CD1c-positive myeloid dendritic cell (primary cell): ENCODE data around the gene MGMT.

ENCODE experiments used
- DNase-seq: peaks from one replicate; pipeline ENCODE4 v3.0.0-alpha.2; 2016; ENCODE audit errors: extremely low spot score

MGMT gene

GRCh38 chr10:129760416-129760815, 293.4 kb downstream of the MGMT start:
- no peak for DNase-seq

GRCh38 chr10:129761197-129761972, 294.3 kb downstream of the MGMT start:
- DNase-seq = no peak

DNA sequence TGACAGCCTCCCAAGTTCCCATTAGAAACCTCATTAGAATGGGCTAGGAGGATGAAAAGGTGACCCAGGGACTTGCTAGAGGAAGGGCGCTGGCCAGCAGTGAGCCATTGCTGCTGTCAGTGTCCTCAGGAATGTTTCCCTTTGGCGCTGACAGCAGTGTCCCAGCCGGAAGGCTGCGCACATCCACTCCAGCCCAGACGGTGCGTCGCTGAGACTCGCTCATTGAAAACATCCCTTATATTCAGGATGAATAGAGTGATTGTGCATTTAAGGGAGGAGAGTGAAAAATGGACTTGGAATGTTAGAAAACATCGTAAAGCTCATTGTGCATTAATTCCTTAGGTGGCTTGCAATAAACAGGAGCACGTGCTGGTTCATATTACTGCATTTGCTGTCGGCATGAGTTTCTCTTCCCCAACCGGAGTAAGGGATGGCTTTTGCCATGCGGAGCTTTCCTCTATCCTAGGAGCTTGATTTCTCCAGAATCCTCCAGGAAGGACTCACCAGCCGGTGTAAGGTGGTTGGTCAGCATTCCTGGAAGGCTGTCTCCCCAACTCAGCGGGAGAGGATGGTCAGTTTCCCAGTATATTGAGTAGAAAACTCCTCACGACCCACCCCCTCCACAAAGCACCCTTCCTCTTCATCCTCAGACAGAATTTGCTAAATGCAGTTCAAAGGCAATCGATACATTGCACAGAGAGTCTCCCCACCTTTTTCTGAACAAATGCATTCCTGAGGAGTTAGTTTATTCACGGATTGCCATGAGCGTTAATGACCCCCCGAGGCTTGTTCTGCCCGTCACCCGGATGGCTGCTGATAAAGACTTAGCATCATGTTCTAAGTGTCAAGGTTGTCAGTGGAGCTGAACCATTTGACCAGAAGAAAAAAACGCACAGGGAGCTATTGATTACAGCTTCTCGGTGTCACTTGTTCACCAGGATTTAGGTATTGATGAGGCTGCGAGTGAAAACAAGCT, 295.2 kb downstream of the MGMT start:
- no peak for DNase-seq

DNA sequence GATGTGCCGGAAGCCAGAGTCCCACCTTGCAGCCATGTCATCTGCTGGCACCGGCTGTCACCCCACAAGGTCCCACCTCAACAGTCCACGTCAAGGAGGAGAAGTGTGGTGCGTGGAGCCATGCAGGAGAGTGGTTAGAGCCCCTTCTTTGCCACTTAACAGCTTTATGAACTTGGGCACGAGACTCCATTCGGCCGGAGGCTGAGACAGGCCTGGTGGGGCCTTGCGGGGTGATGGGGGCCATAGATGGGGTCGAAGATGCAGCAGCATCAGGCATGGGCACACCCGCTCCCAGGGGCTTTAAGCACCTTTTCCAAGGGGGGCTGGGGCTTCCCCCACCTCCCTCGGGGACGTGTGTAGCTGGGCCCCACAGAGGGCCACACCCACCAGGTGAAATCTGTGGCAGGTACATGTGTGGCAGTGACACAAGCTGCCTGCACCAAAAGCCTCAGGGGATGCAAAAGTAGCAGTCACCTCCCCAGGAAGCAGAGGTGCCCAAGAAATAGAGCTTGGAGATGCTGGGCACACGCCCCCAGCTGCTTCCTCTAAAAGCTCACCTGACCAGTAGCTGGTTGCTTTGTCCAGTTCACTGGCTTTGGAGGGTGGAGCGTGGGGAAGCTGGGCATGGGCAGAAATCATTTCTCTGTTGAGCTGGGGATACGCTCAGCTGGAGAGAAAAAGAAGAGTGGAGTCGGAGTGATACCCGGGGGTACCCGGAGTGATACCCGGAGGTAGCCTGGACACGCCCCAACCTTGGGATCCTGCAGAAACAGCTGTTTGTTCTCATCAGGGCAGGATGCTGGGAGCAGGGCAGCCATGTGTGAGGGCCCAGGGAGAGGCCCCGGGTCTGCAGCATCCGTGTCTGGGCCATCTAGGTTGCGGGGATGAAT, 297.2 kb downstream of the MGMT start:
- no peak for DNase-seq

DNA sequence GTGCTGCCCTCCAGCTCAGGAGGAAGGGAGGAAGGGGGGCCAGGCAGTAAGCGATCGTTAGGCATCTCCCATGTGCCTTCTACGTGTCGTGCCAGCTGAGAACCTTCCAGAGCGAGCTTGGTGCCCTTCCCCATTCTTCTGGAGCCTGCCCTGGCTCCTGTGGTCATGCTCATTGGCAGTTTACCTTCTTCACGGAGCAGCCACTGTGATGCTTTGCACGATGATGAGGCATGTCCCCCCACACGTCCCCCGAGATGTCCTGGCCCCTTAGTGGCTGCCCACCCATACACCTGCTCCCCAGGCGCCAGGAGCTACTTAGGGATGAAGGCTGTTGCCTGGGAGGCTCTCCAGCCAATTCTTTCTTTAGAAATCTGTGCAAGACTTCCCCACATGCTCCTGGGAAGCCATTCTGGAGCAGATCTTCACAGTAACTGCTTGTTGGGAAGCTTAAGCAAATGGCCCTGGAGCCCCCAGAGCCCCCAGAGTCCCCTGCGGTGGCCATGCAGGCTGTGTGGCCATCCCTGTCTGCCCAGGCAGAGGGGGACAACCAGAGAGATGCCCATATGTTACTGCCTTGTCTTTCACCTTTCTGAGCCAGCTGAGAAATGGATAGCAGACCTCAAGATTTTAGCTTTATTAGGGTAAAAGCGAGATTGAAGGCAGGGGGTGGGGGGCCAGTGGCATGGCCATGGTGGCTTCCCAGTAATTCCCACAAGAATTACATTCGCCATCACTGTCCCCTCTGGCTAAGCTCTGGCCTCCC, 298.0 kb downstream of the MGMT start:
- DNase-seq = no peak

DNA sequence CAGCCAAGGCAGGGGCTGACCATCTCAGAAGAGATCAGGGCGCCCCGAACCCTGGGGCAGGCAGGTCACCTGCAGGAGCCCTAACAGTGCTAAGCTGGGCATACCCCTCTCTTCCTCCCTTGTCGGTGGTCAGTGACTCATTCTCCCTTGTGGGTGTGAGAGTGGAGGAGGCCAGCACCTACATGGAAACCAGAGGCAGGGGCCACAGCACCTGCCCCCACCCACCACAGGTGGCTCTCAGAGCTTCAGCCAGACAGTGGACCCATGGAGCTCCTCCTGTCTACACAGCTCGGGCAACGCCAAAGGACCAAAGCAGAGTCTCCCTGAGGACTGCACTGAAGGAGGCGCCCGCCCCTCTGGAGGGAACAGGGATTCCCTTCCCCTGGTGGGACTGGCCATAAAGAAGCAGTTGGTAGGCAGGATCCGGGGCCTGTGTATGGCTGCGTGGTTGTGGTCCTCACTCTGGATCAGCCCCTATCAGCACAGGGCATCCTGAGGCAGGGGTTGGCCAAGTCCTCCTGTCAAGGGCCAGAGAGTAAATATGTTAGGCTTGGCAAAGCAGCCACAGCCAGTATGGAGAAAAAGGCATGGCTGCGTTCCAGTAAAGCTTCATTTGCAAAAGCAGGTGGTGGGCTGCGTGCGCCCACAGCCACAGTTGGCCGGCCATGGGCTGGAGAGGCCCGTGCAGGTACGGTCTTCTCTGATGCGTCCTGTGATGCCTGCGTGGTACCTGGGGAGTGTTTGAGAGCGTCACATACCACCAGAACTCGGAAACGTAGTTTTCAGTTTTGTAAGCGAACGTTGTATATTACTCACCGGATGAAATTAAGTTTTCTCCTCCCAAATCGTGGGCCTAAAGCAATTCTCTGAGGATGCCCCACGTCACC, 298.9 kb downstream of the MGMT start:
- no peak for DNase-seq

DNA sequence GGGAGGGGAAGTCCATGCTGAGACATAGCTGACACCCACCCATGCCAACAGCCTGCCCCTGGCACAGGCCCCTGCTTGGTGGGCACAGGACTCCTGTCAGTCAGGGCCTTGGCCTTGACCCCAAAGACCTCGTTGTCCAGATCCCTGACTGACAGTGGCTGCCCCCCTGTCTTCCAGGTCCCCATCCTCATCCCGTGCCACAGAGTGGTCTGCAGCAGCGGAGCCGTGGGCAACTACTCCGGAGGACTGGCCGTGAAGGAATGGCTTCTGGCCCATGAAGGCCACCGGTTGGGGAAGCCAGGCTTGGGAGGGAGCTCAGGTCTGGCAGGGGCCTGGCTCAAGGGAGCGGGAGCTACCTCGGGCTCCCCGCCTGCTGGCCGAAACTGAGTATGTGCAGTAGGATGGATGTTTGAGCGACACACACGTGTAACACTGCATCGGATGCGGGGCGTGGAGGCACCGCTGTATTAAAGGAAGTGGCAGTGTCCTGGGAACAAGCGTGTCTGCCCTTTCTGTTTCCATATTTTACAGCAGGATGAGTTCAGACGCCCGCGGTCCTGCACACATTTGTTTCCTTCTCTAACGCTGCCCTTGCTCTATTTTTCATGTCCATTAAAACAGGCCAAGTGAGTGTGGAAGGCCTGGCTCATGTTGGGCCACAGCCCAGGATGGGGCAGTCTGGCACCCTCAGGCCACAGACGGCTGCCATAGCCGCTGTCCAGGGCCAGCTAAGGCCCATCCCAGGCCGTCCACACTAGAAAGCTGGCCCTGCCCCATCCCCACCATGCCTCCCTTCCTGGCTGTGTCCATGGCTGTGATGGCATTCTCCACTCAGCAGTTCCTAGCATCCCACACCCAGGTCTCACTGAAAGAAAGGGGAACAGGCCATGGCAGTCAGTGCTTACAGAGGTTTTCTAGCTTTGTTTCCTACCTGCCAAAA, 299.8 kb downstream of the MGMT start:
- DNase-seq = no peak

DNA sequence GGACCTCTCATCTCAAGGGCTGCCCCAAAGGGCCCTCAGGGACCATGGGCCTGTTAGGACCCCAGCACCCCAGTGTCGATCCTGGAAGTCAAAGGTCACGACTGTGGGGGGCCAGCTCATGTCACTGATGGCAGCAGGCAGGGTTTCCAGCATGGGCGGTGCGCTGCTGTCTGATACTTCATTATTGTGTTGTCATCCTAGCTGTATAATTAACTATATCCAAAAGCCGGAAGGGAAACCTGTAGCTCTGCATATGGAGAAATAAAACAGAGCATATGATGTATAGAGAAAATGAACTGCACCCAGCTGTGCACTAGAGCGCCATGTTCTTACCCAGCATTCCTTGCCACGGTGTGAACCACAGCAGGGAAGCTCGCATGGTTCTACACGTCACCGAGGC, 300.7 kb downstream of the MGMT start:
- DNase-seq = no peak

DNA sequence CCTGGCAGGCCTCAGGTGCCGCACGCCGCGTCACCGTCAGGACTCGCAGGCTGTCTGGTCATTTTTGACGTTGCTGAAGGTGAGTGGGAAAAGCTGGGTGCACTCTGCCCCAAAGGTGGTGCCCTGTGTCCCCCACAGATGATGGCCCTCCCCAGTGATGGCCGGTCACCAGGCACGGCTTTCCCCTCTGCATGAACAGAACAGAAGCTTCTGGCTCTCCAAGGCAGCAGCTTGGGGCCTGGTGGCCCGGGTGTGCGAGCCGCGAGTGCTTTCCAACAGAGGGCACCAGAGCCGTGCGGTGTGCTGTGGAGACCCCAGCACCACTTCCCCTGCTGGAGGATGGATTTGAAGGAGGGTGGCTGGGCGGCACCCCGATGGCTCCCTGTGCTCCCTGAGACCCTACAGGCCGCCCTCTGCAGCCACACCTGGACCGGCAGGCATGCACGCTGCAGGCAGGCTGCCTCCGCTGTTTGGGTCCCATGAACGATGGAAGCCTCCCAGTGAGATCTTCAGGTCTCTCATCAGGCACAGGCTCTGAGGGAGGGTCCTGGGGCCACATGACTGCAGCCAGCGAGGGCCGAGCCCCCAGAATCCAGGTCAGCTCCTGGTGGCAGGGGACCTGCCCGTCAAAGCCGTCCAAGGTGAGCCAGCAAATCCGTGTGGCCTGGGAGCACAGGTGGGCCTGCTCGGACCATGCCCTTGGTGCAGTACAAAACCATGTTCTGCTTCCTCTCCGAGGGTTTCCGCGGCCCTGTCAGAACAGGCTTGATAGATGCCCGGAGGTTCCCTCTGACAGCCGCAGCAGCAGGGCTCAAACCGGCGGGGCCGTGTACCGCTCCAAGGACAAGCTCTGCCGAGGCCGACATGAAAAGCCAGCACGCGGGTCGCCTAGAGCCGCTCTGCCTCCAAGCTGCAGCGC, 301.7 kb downstream of the MGMT start:
- DNase-seq = no peak

- no peak for DNase-seq
These were observed 302.5 kb downstream of the MGMT start for GRCh38 chr10:129769381-129770116.

DNA sequence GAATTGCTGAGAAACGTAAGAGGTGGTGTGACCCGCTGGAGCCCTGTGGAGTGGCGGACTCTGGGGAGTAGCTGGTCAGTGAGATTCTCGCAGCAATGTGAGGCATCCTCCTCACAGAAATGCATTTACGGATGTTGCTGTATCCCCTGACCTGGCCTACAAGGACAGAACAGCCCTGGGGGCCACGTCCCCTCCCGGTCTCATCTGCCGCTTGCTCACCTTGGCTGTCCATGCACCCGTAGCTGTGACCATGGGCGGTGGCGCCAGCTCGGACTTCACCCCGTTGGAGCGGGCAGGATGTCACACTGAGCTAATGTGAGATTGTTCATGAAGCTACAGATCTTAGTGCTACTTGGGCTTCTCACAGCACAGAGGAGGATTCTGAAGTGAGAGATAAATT, 303.2 kb downstream of the MGMT start:
- no peak for DNase-seq

- no peak for DNase-seq
These were observed 304.0 kb downstream of the MGMT start for GRCh38 chr10:129771024-129771423.

DNA sequence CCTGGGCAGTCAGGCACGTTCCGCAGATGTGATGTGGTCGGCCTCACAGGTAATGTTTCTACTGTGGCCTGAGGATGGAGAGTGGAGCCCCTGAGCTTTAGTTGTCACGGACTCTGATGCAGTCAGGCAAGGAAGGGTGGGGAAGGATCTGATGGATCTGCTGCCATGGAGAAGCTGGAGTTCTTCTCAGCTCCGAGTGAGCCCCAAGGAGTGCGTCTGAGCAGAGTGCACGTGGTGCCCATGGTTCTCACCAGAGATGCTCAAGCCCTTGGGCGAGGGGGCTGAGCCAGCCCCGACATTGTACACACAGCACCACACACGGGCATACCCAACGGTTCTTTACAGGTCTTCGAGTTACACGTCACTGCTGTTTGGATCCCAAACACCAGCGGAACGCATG, 304.5 kb downstream of the MGMT start:
- DNase-seq = no peak

DNA sequence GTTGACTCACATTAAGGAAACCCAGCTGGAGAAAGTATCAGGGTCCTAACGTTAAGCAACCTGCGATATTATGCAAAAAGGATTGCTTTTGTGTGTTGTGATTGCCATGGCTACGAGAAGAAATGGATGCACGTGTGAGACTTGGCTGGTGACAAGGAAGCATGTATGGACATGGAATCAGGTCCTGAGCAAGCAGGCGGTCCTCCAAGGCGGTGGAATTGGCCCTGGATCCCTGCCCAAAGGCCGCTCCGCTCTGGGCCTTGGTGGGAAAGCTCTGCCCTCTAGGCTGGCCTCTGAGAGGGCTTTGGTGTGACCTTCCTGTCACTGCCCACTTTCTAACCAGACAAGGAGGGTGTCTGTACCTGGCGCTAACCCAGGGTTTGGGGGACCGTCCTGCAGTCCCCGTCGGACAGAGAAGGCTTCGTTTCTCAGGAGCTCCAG, 305.0 kb downstream of the MGMT start:
- DNase-seq = no peak

DNA sequence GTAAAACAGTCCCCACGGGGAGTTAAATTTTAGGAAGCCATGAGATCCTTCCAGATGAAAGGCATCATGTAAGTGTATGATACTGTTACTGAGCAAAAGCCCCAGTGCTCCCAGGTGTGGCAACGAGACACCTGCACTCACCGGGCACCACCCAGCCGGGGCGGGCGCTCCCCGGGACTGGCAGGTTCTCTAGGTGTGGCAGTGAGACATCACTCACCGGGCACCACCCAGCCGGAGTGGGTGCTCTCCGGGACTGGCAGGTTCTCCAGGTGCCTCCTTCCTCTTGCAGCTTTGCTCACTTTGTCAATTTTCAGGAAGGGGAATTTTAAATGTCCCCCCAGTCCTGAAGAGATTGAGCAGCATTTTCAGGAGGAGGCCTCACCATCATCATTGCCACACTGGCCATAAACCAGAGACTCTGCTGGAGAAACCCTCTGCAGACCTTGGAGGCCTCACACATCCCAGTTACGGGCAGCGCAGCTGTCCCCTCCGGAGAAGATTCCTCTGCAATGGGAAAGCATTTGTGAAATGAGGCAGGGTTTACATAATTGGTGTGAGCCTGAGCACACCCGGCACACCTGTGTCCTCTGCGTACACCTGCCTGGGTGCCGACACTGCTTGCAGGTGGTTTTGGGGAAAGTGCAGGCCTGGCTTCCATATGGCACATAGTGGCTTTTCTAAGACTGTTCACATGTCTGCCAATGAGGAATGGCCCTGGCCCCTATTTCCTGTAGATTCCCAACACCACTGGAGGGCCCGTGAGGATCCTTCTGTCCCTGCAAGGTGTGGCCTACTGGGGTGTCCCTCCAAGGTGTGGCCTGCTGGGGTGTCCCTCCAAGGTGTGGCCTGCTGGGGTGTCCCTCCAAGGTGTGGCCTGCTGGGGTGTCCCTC, 305.7 kb downstream of the MGMT start:
- DNase-seq = no peak

DNA sequence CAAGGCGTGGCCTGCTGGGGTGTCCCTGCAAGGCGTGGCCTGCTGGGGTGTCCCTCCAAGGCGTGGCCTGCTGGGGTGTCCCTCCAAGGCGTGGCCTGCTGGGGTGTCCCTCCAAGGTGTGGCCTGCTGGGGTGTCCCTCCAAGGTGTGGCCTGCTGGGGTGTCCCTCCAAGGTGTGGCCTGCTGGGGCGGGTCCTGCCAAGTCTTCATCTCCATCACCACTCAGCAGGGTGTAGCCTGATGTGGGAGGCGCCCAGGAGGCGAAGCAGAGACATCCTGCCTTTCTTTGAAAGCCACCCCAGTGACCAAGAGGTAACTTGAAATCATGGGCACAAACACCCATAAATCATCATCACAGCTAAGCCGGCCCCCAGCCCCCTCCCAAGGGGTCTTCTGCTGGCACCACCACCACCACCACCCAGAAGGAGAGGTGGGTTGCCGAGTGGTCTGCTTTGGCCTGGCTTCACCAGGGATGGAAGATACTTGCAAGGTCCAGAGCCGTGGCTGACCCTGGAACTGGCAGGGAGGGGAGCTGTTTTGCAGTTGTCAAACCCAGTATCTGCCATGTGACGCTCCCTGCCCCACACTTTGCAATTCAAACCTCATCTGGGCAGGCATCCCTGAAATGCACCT, 306.4 kb downstream of the MGMT start:
- no peak for DNase-seq
